Gastroesophageal sphincter (tissue), 3 donors: ENCODE measurements around the gene ZFYVE27.

Experiments
- EP300 ChIP-seq: sonication (generic); formaldehyde crosslinking; IDR thresholded peaks from one replicate; pipeline ENCODE4 v1.6.1; 2017; ENCODE audit warnings: antibody characterized with exemption, mild to moderate bottlenecking
- POLR2A ChIP-seq, 2 donors: fragments of 450-650 bp; IDR thresholded peaks; one replicate each; pipeline ENCODE4 v1.6.1; 2017; ENCODE audit warnings: antibody characterized with exemption in 2 of 2, mild to moderate bottlenecking in 2 of 2, moderate library complexity in 1 of 2
- POLR2AphosphoS5 ChIP-seq: sonication (generic); formaldehyde crosslinking; IDR thresholded peaks from one replicate; pipeline ENCODE4 v1.6.1; 2017; ENCODE audit warnings: antibody characterized with exemption
- TF ChIP-seq, protein P1 (sequence below), 4 experiments: fragments of 200-600 bp in 2 of 4; fragments of 450-650 bp in 2 of 4; sonication (generic) in 1 of 4; IDR thresholded peaks; one replicate each; pipeline ENCODE4 v1.5.1; 2017 to 2019; ENCODE audit warnings: antibody characterized with exemption in 4 of 4, mild to moderate bottlenecking in 2 of 4, moderate library complexity in 2 of 4

DNA sequence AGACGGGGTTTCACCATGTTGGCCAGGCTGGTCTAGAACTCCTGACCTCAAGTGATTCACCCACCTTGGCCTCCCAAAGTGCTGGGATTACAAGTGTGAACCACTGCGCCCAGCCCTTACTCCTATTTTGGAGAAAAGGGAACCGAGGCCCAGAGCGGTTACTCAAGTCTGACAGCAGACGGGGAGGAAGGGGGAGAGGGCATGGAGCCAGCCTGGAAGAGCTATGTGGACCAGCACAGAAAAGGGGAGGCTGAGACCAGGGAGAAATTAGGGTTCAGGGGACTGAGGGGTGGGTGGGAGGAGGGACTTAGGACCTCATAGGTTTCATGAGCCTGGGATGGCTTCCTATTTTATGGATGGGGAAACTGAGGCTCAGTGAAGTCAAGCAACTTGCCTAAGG, 33.3 kb downstream of the ZFYVE27 start:
- TF ChIP-seq EP300: no peak
- TF ChIP-seq, protein P1, sequence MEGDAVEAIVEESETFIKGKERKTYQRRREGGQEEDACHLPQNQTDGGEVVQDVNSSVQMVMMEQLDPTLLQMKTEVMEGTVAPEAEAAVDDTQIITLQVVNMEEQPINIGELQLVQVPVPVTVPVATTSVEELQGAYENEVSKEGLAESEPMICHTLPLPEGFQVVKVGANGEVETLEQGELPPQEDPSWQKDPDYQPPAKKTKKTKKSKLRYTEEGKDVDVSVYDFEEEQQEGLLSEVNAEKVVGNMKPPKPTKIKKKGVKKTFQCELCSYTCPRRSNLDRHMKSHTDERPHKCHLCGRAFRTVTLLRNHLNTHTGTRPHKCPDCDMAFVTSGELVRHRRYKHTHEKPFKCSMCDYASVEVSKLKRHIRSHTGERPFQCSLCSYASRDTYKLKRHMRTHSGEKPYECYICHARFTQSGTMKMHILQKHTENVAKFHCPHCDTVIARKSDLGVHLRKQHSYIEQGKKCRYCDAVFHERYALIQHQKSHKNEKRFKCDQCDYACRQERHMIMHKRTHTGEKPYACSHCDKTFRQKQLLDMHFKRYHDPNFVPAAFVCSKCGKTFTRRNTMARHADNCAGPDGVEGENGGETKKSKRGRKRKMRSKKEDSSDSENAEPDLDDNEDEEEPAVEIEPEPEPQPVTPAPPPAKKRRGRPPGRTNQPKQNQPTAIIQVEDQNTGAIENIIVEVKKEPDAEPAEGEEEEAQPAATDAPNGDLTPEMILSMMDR (IDR thresholded peaks at IDR 0.05): no peak
- no peak for TF ChIP-seq POLR2AphosphoS5
- no peak for TF ChIP-seq POLR2A (IDR thresholded peaks at IDR 0.05)
